ENCODE measurements around the gene ZYX.

The ZYX gene

GRCh38 chr7:143379611-143380259 is 1.4 kb upstream of the ZYX start:
- H3K4me3 ChIP-seq (replicated peaks; ENCODE audit: insufficient read depth, low read length), result peak overlapping the region; percentile 75
- no peaks in the 10 kb centered on the region for H3K27me3 ChIP-seq (ENCODE audit: insufficient read depth, poor library complexity, severe bottlenecking)
- TF ChIP-seq POLR2AphosphoS5 (IDR thresholded peaks at IDR 0.05; ENCODE audit: low read depth) (no peak), CTCF (IDR thresholded peaks at IDR 0.05; ENCODE audit: insufficient read depth, low read length) (no peak), REST (IDR thresholded peaks at IDR 0.05; ENCODE audit: insufficient replicate concordance, low read depth) (no peak), SPI1 (IDR thresholded peaks at IDR 0.05; ENCODE audit: borderline replicate concordance, low read depth) (no peak), GABPA (IDR thresholded peaks at IDR 0.05; ENCODE audit: low read depth) (no peak)
- no peak for DNase-seq (ENCODE audit: low read depth in 1 of 2, low spot score in 1 of 2)
- peak overlapping the region; percentile 97 for H3K27ac ChIP-seq (replicated peaks)

GRCh38 chr7:143380260-143380645 is 892 bp upstream of the ZYX start:
- peak; percentile 63 for TF ChIP-seq CTCF (IDR thresholded peaks at IDR 0.05; ENCODE audit: insufficient read depth, low read length)
- TF ChIP-seq POLR2AphosphoS5 (IDR thresholded peaks at IDR 0.05; ENCODE audit: low read depth), result no peak; the same call in 1 of the 2 replicates
- peak overlapping the region; percentile 97 for H3K27ac ChIP-seq (replicated peaks)
- peak overlapping the region; percentile 75 for H3K4me3 ChIP-seq (replicated peaks; ENCODE audit: insufficient read depth, low read length)
- DNase-seq (ENCODE audit: low read depth in 1 of 2, low spot score in 1 of 2), result peak in 1 of 2 experiments; percentile 91
- H3K27me3 ChIP-seq (ENCODE audit: insufficient read depth, poor library complexity, severe bottlenecking), result no peaks in the 10 kb centered on the region

- peak overlapping the region; percentile 88 for H3K27ac ChIP-seq (replicated peaks)
- TF ChIP-seq GABPA (IDR thresholded peaks at IDR 0.05; ENCODE audit: low read depth) (0 out of 2 replicates have a peak, but pooled peaks have one; percentile 10), REST (IDR thresholded peaks at IDR 0.05; ENCODE audit: insufficient replicate concordance, low read depth) (no peak), CTCF (IDR thresholded peaks at IDR 0.05; ENCODE audit: insufficient read depth, low read length) (no peak), POLR2AphosphoS5 (IDR thresholded peaks at IDR 0.05; ENCODE audit: low read depth) (no peak), SPI1 (IDR thresholded peaks at IDR 0.05; ENCODE audit: borderline replicate concordance, low read depth) (no peak)
- no peaks in the 10 kb centered on the region for H3K27me3 ChIP-seq (ENCODE audit: insufficient read depth, poor library complexity, severe bottlenecking)
- no peak for DNase-seq (ENCODE audit: low read depth in 1 of 2, low spot score in 1 of 2)
- peak overlapping the region; percentile 75 for H3K4me3 ChIP-seq (replicated peaks; ENCODE audit: insufficient read depth, low read length)
These were observed 431 bp downstream of the ZYX start for GRCh38 chr7:143381427-143382125.
